IMR-90 (cell line): ENCODE results near the gene BARD1. TPM values are rescaled to one million over a fixed set of nuclear protein-coding genes. Genes with fewer than 3 reads are reported as not detected.

Experiments used
- ATAC-seq: fragments of 200-7000 bp; cut with Tn5 transposase; 2 replicates; pipeline ENCODE4 v1.9.1; 2020; ENCODE audit warnings: low read depth, mild to moderate bottlenecking, moderate library complexity
- BruUV-seq: library from RNA; stranded (reverse); fragments of 400-500 nt; replicated peaks from 2 replicates; lab custom pipeline; 2021; lab: Mats Ljungman, UMichigan
- CTCF ChIA-PET: fragments of 300-600 bp; formaldehyde crosslinking; extraction: SDS; loops from one replicate; lab custom pipeline; 2021; ENCODE audit warnings: antibody characterized with exemption; lab: Yijun Ruan, JAX
- POLR2A ChIA-PET: fragments of 300-600 bp; sonication (Branson Sonifier 250); formaldehyde crosslinking; loops from one replicate; lab custom pipeline; 2022; ENCODE audit warnings: antibody characterized with exemption; ENCODE audit not compliant: unreplicated experiment; lab: Charles Lee
- DNase-seq: peaks from one replicate; pipeline ENCODE4 v3.0.0; 2013
- H2AFZ ChIP-seq: replicated peaks from 2 replicates; pipeline ENCODE3; 2013; ENCODE audit warnings: low read length, mild to moderate bottlenecking; ENCODE audit not compliant: poor library complexity
- H2AK5ac ChIP-seq: 2 replicates; pipeline ENCODE4 v1.6.1; 2013; ENCODE audit warnings: low read depth, low read length, inconsistent platforms
- H2AK9ac ChIP-seq: replicated peaks from 2 replicates; pipeline ENCODE3; 2013; ENCODE audit warnings: mild to moderate bottlenecking, low read depth, low read length, moderate library complexity; ENCODE audit not compliant: poor library complexity
- H2BK120ac ChIP-seq: 2 replicates; pipeline ENCODE4 v1.6.1; 2013; ENCODE audit warnings: low read depth, low read length, inconsistent platforms
- H2BK15ac ChIP-seq: 3 replicates; pipeline ENCODE4 v1.6.1; 2013; ENCODE audit warnings: low read depth, low read length, inconsistent platforms
- H2BK20ac ChIP-seq: 2 replicates; pipeline ENCODE4 v1.6.1; 2013; ENCODE audit warnings: low read depth, mild to moderate bottlenecking, inconsistent platforms, low read length, moderate library complexity
- H2BK5ac ChIP-seq: 2 replicates; pipeline ENCODE4 v1.6.1; 2013; ENCODE audit warnings: mild to moderate bottlenecking, low read depth, low read length, inconsistent platforms; ENCODE audit not compliant: poor library complexity, severe bottlenecking
- H3K14ac ChIP-seq: replicated peaks from 2 replicates; pipeline ENCODE4 v1.6.1; 2013; ENCODE audit warnings: low read depth, low read length, inconsistent platforms
- H3K18ac ChIP-seq: 2 replicates; pipeline ENCODE4 v1.6.1; 2013; ENCODE audit warnings: low read depth, low read length, control low read depth
- H3K23ac ChIP-seq: 2 replicates; pipeline ENCODE4 v1.6.1; 2013; ENCODE audit warnings: low read depth, low read length, inconsistent platforms
- H3K27ac ChIP-seq: 2 replicates; pipeline ENCODE4 v1.5.1; 2013; ENCODE audit warnings: mild to moderate bottlenecking, control low read depth, low read length; ENCODE audit not compliant: insufficient read depth
- H3K27me3 ChIP-seq: 2 replicates; pipeline ENCODE4 v1.6.1; 2013; ENCODE audit warnings: low read length; ENCODE audit not compliant: control insufficient read depth, insufficient read depth
- H3K36me3 ChIP-seq: 2 replicates; pipeline ENCODE4 v1.6.1; 2013; ENCODE audit warnings: low read length, mixed read lengths; ENCODE audit not compliant: control insufficient read depth, insufficient read depth
- H3K4ac ChIP-seq: 2 replicates; pipeline ENCODE4 v1.6.1; 2013; ENCODE audit warnings: low read depth, low read length, inconsistent platforms
- H3K4me1 ChIP-seq: 2 replicates; pipeline ENCODE4 v1.6.1; 2013; ENCODE audit warnings: low read length, mixed read lengths; ENCODE audit not compliant: control insufficient read depth, insufficient read depth
- H3K4me2 ChIP-seq: 2 replicates; pipeline ENCODE4 v1.6.1; 2013; ENCODE audit warnings: low read depth, mild to moderate bottlenecking, control low read depth, low read length, moderate library complexity
- H3K4me3 ChIP-seq: 2 replicates; pipeline ENCODE4 v1.5.1; 2013; ENCODE audit warnings: low read depth, mild to moderate bottlenecking, control low read depth, low read length, moderate library complexity; ENCODE audit not compliant: insufficient read depth
- H3K56ac ChIP-seq: 2 replicates; pipeline ENCODE4 v1.6.1; 2013; ENCODE audit warnings: low read length, inconsistent platforms; ENCODE audit not compliant: insufficient read depth; ENCODE audit errors: extremely low read depth
- H3K79me1 ChIP-seq, 2 experiments: 2 replicates each; pipeline ENCODE4 v1.6.1; 2013; ENCODE audit warnings: low read length in 2 of 2, inconsistent platforms in 1 of 2, low read depth in 1 of 2
- H3K9ac ChIP-seq: 2 replicates; pipeline ENCODE4 v1.6.1; 2013; ENCODE audit warnings: low read depth, low read length, control low read depth
- H3K9me1 ChIP-seq: 2 replicates; pipeline ENCODE4 v1.6.1; 2013; ENCODE audit warnings: low read length, inconsistent platforms; ENCODE audit not compliant: insufficient read depth
- H3K9me3 ChIP-seq: 2 replicates; pipeline ENCODE4 v1.6.1; 2013; ENCODE audit warnings: low read length; ENCODE audit not compliant: control insufficient read depth, insufficient read depth
- H4K20me1 ChIP-seq: 2 replicates; pipeline ENCODE4 v1.6.1; 2013; ENCODE audit warnings: low read length, inconsistent platforms; ENCODE audit not compliant: insufficient read depth
- H4K5ac ChIP-seq: 2 replicates; pipeline ENCODE4 v1.6.1; 2013; ENCODE audit warnings: mild to moderate bottlenecking, low read depth, low read length, control low read depth
- H4K8ac ChIP-seq, 2 experiments: 2 replicates each; pipeline ENCODE4 v1.6.1; 2013; ENCODE audit warnings: low read depth in 2 of 2, low read length in 2 of 2, control low read depth in 1 of 2, inconsistent platforms in 1 of 2
- H4K91ac ChIP-seq: 2 replicates; pipeline ENCODE4 v1.6.1; 2013; ENCODE audit warnings: low read depth, low read length, inconsistent platforms; ENCODE audit not compliant: insufficient read depth
- BHLHE40 ChIP-seq: fragments of 150-350 bp; IDR thresholded peaks from 2 replicates; pipeline ENCODE4 v1.6.1; 2016; ENCODE audit warnings: mild to moderate bottlenecking, low read depth, low read length
- CHD1 ChIP-seq: IDR thresholded peaks from 2 replicates; pipeline ENCODE4 v1.6.1; 2012; ENCODE audit warnings: low read depth, low read length, improper control_type of control experiment
- CTCF ChIP-seq: conservative IDR thresholded peaks from 2 replicates; pipeline ENCODE4 v1.5.1; 2012; ENCODE audit warnings: mild to moderate bottlenecking, low read depth, low read length, improper control_type of control experiment
- ELK1 ChIP-seq: fragments of 150-350 bp; IDR thresholded peaks from 2 replicates; pipeline ENCODE4 v1.6.1; 2016; ENCODE audit warnings: low read depth, mild to moderate bottlenecking, low read length, moderate library complexity, borderline replicate concordance
- MXI1 ChIP-seq: IDR thresholded peaks from 2 replicates; pipeline ENCODE4 v1.6.1; 2012; ENCODE audit warnings: low read depth, mild to moderate bottlenecking, low read length, moderate library complexity, borderline replicate concordance
- NFE2L2 ChIP-seq: fragments of 150-350 bp; IDR thresholded peaks from 2 replicates; pipeline ENCODE4 v1.6.1; 2016; ENCODE audit warnings: low read depth, mild to moderate bottlenecking, low read length
- POLR2A ChIP-seq: IDR thresholded peaks from 2 replicates; pipeline ENCODE4 v1.6.1; 2012; ENCODE audit warnings: mild to moderate bottlenecking, low read depth, low read length
- RAD21 ChIP-seq: IDR thresholded peaks from 2 replicates; pipeline ENCODE4 v1.6.1; 2012; ENCODE audit warnings: low read length, improper control_type of control experiment
- RFX5 ChIP-seq: IDR thresholded peaks from 2 replicates; pipeline ENCODE4 v1.8.0; 2012; ENCODE audit warnings: low read depth, mild to moderate bottlenecking, low read length, moderate library complexity
- SMC3 ChIP-seq: fragments of 150-350 bp; IDR thresholded peaks from 2 replicates; pipeline ENCODE4 v1.6.1; 2016; ENCODE audit warnings: low read depth, mild to moderate bottlenecking, antibody characterized with exemption, low read length, moderate library complexity
- USF2 ChIP-seq: fragments of 150-350 bp; IDR thresholded peaks from 2 replicates; pipeline ENCODE4 v1.6.1; 2017; ENCODE audit warnings: mild to moderate bottlenecking, antibody characterized with exemption, low read length, low read depth
- WGBS, 2 experiments: methylation state at CpG; one replicate each; pipeline versions ENCODE4 v1.1.5 to v1.1.7; 2013; ENCODE audit warnings: missing lambda C conversion rate in 2 of 2; ENCODE audit not compliant: insufficient read length in 1 of 2; ENCODE audit errors: extremely low coverage in 2 of 2; 5-methylcytosine and 5-hydroxymethylcytosine counted together
- dilution Hi-C: fragments of 300-500 bp; cut with HindIII; formaldehyde crosslinking; loops from one replicate; pipeline ENCODE4 v1.14.3; 2018; ENCODE audit warnings: low sequenced_read_pairs; ENCODE audit not compliant: unreplicated experiment
- in situ Hi-C: fragments of 300-500 bp; cut with MboI; formaldehyde crosslinking; loops from 3 replicates; pipeline ENCODE4 v1.14.3; 2019; ENCODE audit warnings: low sequenced_read_pairs, inconsistent platforms, mixed read lengths
- intact Hi-C: fragments of 100-400 bp; cut with micrococcal nuclease; formaldehyde crosslinking; loops from 2 replicates; pipeline ENCODE4 v1.10.0; 2022
- polyA plus RNA-seq, 3 experiments: library from polyadenylated mRNA; depleted of rRNA; stranded (reverse); fragments of >200 nt; gene quantifications; 2 replicates each; pipeline ENCODE4 v1.2.3, GENCODE V29; 2012; ENCODE audit warnings: low replicate concordance in 1 of 3
- total RNA-seq: library from RNA; depleted of rRNA; stranded (reverse); fragments of >200 nt; gene quantifications from 2 replicates; pipeline ENCODE4 v1.2.3, GENCODE V29; 2012

Gene BARD1
- total and polyA plus RNA-seq, 2 of the 4 experiments (the other 2 are of a cell fraction): 3.1 to 34.6 TPM

GRCh38 chr2:214716811-214717560 is 92.5 kb downstream of the BARD1 start:
- H2BK5ac ChIP-seq: no peak overlapping the region
- no peak overlapping the region for H2AFZ ChIP-seq
- H4K8ac ChIP-seq: no peak overlapping the region
- no peak overlapping the region for H3K23ac ChIP-seq
- H4K5ac ChIP-seq: no peak overlapping the region
- no peaks in the 10 kb centered on the region for H3K9me1 ChIP-seq
- no peaks in the 10 kb centered on the region for H3K27me3 ChIP-seq
- no peaks in the 10 kb centered on the region for H3K36me3 ChIP-seq
- in situ Hi-C loops (no loop called here), dilution Hi-C loops (no loop called here), intact Hi-C loops (no loop called here)
- no peak overlapping the region for H3K9ac ChIP-seq
- H3K9me3 ChIP-seq: no peaks in the 10 kb centered on the region
- H4K91ac ChIP-seq: no peak overlapping the region
- ChIA-PET POLR2A (no interaction called here), CTCF (no interaction called here)
- no peak overlapping the region for H2AK5ac ChIP-seq
- DNase-seq (no peak), ATAC-seq (no peak)
- no peak overlapping the region for H3K18ac ChIP-seq
- H2BK15ac ChIP-seq: no peak overlapping the region
- BruUV-seq: no TSS peak
- no peak overlapping the region for H3K14ac ChIP-seq
- no peak overlapping the region for H3K4me3 ChIP-seq
- no peaks in the 10 kb centered on the region for H3K4me1 ChIP-seq
- H3K4me2 ChIP-seq: no peak overlapping the region
- WGBS, 2 experiments: 100% methylated on average over 1 of the region's 12 CpGs; no CpG with 5 or more reads in 1 of the 2 experiments
- H2BK20ac ChIP-seq: no peak overlapping the region
- no peak overlapping the region for H3K56ac ChIP-seq
- no peaks in the 10 kb centered on the region for H3K79me1 ChIP-seq
- H4K20me1 ChIP-seq: no peaks in the 10 kb centered on the region
- no peak for TF ChIP-seq CTCF
- TF ChIP-seq NFE2L2: no peak
- no peak for TF ChIP-seq RAD21
- TF ChIP-seq RFX5: no peak
- no peak for TF ChIP-seq POLR2A
- TF ChIP-seq MXI1: no peak
- TF ChIP-seq ELK1: no peak
- TF ChIP-seq CHD1: no peak
- TF ChIP-seq SMC3: no peak
- TF ChIP-seq BHLHE40: no peak
- TF ChIP-seq USF2: no peak
- no peak overlapping the region for H2AK9ac ChIP-seq
- no peak overlapping the region for H2BK120ac ChIP-seq
- H3K27ac ChIP-seq: no peak overlapping the region
- H3K4ac ChIP-seq: no peak overlapping the region
